GM21423 (cell line): ENCODE data around the gene LARP7.
A peak's percentile ranks its signal among the peaks of the same experiment; 100 is the strongest.
"Not testable (repeated sequence)": the region's sequence is repeated elsewhere in the genome, so short reads cannot be mapped to it uniquely, and the experiment has no call there.

ENCODE experiments used
- ATAC-seq: cut with Tn5 transposase; IDR thresholded peaks from one replicate; pipeline ENCODE4 v1.9.1; 2021; ENCODE audit warnings: mild to moderate bottlenecking, moderate library complexity; ENCODE audit not compliant: unreplicated experiment

LARP7 gene

DNA sequence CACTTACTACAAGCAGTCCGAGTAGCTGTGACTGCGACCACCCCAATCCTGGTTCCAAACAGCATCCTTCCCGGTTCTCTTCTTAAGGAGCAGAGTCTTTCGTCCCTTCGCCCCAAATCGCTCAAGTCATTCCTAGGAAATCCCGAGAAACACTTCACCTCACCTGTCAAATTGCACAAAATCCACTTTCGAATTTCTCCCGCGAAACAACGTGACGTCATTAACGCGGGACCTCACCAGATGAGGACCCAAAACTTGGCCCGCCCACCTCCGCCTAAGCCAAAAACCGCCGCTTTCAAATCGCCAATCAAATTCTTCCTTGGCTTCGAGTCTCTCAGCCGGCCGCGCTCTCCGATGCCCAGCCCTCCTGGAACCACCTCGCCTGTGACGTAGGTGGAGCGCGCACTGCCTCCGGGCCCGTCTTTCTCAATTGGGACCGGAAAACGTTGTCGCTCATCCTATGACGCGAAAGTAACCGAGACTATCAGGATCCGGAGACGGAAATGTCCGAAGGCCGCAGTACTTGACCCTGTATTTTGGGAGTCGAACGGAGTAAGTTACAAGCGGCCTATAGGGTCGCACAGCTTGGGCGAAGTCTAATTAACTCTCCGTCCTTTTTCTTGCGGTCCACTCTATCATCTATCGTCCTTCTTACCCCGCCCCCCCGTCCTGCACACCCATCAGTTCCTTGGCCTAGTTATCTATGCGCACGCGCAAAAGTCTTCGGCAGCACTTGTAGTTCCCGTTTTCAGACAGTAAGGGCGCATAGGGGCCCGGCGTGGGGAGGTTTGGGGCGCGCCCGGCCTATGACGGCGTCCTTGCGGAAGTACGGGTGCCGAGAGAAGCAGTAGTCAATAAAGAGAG is at the start of gene LARP7, which contains the start of gene ZGRF1:
TSS of gene LARP7 (plus strand) at position 456 of the 864 bp plus-strand sequence. CDS start 7,527 bp downstream, outside the sequence.
TSS of gene ZGRF1 (minus strand) at position 222 of the 864 bp plus-strand sequence. CDS start 3,733 bp downstream, outside the sequence.
- peak; percentile 91 for ATAC-seq

DNA sequence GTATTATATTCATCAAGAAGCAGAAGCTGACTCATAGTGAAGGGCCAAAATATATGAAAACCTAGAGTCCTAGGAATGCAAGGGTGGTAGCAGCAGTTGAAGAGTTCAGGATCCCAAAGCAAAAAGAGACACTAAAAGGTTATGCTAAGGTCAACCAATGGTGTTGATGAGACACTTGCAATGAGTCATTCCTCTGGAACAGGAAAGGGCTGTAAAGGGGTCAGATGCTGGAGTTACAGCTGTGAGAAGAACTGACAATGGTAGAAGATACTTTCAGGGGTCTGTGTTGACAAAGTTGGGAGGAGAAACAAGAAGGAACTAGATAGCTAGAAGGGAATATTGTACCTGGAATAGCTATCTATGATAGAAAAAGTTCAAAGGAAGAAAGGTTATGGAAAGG is 47.7 kb upstream of the LARP7 start:
- no peak for ATAC-seq

DNA sequence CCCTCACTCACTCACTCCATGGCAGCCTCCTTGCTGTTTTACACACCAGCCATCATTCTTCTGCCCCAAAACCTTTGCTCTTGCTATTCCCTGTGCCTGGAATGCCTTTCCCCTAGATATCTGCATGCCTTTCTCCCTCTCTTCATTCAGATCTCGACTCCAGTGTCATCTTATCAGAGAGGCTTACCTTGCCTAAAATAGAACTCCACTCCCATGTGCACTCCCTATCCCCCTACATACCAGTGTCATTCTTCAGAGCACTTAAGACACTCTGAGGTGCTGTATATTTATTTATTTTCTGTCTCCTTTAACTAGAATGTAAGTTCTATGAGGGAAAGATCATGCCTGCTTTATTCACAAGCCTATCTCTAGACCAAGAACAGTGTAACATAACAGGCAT is 45.4 kb upstream of the LARP7 start:
- ATAC-seq: no peak

DNA sequence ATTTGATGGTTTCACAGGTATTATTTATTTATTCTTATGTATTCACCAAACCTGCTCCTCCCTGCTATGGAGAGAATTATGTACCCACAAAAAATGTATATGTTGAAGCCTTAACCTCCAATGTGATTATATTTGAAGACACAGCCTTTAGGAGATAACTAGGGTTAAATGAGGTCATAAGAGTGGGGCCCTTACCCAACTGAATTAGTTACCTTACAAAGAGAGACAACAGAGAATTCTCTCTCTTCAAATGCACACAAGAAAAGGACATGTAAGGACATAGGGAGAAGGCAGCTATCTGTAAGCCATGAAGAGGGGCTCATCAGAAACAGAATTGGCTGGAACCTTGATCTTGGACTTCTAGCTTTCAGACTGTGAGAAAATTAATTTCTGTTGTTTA is 44.2 kb upstream of the LARP7 start:
- no peak for ATAC-seq

DNA sequence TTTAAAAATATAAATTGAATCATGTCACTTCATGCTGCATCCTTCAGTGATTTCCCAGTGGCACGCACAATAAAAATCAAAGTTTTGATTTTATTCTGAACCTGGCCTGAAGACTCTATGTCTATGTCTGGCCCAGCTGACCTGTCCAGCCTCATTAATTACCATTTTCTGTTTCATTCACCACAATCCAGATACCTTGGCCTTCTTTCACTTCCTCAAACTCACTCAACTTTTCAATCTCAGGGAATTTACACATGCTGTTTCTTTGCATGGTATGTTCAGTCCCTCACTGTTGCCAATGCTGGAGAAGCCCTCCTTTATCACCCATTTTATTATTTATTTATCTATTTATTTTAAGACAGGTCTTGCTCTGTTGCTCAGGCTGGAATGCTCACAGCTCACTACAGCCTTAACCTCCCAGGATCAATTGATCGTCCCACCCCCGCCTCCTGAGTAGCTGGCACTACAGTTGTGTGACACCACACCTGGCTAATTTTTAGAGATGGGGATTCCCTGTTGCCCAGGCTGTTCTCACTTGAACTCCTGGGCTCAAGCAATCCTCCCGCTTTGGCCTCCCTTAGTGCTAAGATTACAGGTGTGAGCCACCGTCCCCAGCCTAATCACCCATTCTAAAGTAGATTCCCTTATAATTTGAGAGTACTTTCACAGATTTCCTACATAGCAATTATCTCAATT is 43.4 kb upstream of the LARP7 start:
- ATAC-seq: no peak

DNA sequence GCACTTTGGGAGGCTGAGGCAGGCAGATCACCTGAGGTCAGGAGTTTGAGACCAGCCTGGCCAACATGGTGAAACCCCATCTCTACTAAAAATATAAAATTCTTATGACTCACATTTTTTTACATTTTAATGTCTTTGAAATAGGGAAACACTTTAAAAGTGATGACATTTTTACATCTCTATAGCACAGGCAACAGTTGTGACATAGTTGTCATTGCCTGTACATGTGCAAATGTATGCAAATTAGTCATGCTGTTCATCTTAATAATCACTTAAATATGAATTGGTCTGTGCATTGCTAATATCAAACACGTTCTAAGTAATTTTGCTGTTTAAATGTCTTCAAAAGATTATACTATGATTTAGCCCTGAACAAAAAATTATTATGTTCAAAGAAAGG is 42.0 kb upstream of the LARP7 start:
- no peak for ATAC-seq

DNA sequence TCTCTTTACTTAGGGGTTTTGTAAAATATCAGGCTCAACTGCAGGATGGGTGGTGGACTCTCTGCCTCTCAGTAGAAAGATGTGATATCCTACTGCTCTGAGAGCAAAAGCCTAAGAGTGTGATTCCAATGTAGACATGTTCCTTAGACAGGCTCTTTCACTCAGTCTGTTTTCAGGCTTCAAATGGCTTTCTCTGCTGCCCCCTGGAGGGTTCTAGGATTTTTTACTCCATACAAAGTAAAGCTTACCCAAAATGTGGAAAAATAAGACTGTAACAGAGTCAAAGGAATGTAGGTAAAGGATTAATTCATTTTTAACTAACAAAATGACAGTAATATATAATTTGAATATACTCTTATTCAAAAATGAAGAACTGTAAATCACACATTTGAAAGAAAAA is 32.4 kb upstream of the LARP7 start:
- ATAC-seq: peak; percentile 78

DNA sequence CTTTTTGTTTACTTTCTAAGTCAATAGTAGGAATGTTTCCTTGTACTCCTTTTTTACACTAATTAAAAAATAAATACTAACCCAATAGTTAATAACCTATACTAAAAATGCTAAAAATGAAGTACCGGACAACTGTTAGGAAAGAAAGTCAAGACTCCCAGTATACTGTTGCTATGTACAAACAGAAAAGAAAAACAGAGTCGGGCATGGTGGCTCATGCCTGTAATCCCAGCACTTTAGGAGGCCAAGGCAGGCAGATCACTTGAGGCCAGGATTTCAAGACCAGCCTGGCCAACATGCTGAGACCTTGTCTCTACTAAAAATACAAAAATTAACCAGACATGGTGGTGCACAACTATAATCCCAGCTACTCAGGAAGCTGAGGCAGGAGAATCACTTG is 24.1 kb upstream of the LARP7 start:
- ATAC-seq: not testable (repeated sequence)

DNA sequence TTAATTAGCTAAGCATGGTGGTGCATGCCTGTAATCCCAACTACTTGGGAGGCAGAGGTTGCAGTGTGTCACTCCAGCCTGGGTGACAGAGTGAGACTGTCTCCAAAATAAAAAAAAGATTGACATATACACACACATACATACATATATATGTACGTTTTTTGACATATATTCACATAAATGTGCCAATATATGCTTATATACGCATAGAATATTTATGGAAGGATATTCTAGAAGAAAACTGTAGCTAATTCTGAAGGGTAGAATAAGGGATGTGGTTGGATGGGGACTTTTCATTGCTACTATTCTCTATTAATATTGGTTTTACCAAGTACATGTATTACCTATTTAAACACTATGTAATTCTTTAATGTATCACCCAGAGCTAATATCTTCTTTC is 20.0 kb upstream of the LARP7 start:
- ATAC-seq: no peak

DNA sequence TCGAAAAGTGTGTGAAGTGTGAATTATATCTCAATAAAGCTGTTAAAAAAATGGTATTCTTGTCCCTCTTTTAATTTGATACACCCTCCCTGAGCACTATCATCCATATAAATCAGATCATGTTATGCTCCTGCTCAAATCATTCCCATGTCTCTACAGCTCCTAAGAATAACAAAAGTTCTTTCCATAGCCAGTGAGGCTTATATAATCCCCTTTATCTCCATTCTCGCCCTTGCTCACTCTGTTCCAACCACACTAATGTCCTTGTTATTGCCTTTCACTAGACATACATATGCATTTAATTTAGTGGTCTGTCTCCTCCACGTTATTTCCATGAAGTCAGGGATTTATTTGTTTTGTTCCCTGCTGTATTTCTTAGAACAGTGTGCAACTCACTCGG is 10.7 kb upstream of the LARP7 start:
- ATAC-seq: no peak

DNA sequence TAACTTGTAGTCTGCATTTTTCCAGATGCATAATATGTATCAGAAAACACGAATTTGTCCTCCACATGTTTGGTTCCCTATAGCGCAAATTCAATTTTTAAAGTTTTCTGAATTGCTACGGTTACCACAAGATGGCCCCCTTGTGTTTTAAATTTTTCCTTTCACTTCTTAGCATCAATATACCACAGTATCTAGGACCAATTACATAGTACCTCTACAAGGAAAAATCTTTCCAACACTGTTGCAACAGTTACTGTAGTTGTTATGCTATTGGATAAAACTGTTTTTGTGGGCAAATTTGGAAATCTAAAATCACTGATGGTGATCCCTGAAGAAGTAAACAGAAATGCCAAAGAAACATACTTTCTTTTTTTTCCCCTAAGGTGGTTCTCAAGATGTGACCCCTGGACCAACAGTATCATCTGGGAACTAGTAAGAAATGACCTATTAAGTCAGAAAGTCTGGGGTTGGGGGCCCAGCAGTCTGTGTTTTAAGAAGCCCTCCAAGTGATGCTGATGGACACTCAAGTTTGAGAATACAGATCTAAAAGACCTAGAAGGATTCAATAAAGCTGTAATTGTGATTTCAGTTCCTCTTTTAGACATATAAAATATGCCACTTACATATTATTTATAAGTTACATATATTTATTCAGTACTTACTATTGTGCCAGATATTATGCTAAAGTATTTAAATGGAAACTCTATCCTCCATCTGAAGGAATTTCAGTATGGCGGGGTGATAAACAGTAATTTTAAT is 3.3 kb upstream of the LARP7 start:
- no peak for ATAC-seq

DNA sequence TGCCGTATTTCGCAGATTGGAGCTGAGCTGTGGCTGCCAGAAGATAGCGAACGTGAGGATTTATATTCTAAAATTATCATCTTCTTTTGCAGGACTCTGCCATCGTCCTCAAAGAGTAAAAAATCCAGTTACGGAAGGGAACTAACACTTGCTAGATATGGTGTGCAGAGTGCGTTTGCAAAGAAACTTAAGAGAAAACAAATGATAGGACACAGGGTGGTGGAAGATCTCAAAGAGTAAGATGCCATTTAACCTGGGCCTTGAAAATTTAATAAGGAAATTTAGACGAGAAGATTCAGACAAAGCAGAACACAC is 566 bp downstream of the LARP7 start:
- ATAC-seq: peak; percentile 1

DNA sequence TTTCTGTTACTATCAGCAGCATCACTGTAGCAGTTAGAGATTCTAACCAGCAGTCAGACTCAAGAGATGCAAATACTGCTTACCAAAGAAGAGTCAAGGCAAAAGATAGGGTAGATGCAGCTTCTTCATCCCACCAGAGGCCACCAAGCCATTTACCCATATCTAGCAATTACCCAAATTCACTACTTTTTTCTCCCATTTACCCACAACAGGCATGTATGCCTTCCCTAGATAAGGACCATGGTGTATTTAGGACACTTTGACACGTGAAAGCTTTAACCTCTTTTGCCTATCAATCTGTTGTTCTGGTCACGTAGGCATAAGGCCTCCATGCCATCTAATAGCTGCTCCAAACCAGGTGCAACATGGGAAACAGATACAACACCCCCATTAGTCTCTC is 5.6 kb downstream of the LARP7 start:
- ATAC-seq: no peak

DNA sequence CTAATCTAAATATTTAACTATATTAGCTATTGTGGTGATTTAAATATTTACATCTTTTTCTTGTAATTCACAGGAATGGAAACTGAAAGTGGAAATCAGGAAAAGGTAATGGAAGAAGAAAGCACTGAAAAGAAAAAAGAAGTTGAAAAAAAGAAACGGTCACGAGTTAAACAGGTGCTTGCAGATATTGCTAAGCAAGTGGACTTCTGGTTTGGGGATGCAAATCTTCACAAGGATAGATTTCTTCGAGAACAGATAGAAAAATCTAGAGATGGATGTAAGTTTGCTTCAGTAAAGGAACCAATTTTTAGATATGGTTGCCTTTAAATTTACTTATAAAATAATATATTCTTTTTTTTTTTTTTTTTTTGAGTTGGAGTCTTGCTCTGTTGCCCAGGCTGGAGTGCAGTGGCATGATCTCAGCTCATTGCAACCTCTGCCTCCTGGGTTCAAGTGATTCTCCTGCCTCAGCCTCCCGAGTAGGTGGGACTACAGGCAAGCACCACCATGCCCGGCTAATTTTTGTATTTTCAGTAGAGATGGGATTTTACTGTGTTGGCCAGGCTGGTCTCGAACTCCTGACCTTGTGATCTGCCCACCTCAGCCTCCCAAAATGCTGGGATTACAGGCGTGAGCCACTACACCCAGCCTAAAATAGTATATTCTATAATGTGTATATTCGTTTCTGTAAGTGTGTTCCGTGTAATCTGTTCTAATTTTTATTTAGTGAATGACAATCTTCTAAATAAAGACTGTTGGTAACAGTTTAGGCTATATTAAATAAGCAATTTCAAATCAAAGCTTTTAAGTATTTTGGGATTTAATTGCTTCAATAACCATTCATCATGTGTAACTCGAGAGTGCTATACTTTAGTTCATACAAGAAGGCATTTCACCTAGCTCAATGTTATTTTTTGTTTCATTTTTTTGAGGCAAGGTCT is 7.9 kb downstream of the LARP7 start:
- not testable (repeated sequence) for ATAC-seq

DNA sequence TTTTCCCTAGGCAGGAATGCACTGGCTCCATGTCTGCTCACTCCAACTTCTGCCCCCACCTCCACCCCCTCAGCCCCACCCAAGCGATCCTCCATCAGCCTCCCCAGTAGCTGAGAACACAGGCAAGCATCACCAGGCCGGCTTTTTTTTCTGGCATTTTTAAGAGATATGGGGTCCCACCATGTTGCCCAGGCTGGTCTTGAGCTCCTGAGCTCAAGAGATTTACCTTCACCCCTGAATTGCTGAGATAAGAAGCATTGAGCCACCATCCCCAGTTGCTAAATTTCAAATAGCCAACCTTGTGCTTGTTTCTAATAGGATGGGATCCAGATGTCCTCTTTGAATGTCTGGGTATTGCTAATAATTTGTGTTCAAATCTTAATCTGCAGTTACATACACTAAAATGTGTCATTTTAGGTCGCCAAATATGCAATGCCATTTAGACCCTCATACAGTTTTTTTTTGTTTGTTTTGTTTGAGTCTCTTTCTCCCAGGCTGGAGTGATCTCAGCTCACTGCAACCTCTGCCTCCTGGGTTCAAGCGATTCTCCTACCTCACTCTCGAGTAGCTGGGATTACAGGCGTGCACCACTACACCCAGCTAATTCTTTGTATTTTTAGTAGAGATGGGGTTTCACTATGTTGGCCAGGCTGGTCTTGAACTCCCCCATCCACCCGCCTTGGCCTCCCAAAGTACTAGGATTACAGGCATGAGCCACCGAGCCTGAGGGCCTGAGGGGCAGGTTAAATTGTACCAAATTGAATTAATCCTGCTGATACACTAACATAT is 8.8 kb downstream of the LARP7 start:
- ATAC-seq: no peak

DNA sequence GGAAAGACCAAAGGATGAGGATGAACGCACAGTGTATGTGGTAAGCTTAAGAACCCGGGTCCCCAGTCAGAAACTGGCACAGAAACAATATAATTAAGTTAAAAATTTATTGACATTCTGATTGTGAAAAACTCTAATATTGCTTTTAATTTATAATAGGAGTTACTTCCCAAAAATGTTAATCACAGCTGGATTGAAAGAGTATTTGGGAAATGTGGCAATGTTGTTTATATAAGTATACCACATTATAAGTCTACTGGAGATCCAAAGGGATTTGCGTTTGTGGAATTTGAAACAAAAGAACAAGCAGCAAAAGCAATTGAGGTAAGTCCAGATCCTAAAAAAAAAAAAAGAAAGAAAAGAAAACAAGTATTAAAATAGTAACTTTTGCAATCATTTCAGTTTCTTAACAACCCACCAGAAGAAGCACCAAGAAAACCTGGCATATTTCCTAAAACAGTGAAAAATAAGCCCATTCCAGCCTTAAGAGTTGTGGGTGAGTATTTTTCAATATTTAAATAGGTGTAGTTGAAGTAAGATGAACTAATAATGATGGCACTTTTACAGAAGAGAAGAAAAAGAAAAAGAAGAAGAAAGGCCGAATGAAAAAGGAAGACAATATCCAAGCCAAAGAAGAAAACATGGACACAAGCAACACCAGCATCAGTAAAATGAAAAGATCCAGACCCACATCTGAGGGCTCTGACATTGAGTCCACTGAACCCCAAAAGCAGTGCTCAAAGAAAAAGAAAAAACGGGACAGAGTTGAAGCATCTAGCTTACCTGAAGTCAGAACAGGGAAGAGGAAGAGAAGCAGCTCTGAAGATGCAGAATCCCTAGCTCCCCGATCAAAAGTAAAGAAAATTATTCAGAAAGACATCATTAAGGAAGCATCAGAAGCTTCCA is 9.9 kb downstream of the LARP7 start:
- no peak for ATAC-seq

DNA sequence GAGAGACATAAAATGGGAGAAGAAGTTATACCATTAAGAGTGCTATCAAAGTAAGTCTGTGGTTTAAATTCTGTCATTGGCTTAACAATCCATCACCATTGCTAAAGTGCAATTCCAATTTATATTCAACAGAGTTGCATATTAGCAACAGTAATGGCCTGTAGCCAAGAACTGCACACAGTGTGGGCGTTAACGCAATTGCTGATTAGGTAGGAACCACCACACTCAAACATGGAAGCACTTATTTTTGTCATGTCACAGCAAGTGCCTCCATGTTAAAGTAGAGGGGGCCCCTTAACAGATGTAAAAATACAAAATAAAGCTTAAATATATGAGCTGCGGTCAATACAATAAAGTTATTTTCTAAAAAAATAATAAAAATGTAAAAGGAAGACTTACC is 10.8 kb downstream of the LARP7 start:
- no peak for ATAC-seq

DNA sequence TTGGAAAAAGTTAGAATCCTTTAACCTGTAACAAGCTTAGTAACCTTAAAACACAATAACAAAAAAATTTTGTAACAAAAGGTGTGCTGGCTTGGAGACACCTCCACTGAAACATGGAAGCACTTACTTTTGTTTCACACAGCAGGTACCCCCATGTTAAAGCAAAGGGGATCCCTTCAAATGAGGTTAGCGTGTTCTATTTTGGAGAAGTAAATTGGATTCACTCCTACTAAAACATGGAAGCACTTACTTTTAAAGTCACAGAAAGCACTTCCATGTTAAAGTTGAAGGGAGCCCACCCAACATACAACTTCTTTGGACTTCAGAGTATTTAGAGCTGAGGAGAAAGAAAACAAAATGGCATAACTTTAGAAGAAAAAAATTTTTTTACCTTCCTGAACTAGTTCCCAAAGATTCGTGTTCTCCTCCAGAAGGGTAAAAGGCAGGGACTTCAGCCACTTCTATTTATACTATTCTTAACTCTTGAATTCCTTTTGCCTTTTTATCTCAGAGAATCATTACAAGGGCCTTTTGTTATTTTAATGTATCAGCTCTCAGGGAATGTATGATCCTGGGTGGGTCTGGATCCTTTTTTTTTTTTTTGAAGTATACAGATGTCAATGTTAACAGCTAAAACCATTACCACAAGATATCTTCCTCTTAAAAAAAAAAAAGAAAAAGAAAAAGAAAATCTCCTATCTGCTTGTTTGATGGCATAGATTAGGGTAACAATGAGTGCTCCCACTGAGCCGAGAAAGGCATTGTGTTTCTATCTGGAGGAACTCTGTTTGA is 11.5 kb downstream of the LARP7 start:
- no peak for ATAC-seq
